22Rv1 (cell line): ENCODE data around the gene FKBP11.

Experiments
- ZFX ChIP-seq: fragments of 450-650 bp; IDR thresholded peaks from 2 replicates; pipeline ENCODE4 v1.6.1; 2017; ENCODE audit warnings: antibody characterized with exemption, borderline replicate concordance
- TF ChIP-seq, protein P1 (sequence below): fragments of 450-650 bp; IDR thresholded peaks from 2 replicates; pipeline ENCODE4 v1.5.1; 2017; ENCODE audit warnings: mild to moderate bottlenecking

DNA sequence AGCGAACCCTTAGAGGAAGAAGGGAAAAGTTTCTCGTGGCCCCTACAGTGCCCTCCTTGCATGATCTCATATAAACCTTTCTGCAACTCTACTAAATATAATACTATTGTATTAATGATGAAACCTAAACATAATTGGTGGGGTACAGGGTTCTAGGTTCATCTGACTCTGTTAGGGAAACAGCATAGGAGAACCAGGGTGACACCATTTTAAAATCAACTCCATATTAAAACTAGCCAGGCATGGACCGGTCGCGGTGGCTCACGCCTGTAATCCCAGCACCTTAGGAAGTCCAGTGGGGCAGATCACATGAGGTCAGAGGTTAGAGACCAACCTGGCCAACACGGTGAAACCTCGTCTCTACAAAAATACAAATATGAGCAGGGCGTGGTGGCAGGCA is 44.6 kb downstream of the FKBP11 start:
- TF ChIP-seq, protein P1, sequence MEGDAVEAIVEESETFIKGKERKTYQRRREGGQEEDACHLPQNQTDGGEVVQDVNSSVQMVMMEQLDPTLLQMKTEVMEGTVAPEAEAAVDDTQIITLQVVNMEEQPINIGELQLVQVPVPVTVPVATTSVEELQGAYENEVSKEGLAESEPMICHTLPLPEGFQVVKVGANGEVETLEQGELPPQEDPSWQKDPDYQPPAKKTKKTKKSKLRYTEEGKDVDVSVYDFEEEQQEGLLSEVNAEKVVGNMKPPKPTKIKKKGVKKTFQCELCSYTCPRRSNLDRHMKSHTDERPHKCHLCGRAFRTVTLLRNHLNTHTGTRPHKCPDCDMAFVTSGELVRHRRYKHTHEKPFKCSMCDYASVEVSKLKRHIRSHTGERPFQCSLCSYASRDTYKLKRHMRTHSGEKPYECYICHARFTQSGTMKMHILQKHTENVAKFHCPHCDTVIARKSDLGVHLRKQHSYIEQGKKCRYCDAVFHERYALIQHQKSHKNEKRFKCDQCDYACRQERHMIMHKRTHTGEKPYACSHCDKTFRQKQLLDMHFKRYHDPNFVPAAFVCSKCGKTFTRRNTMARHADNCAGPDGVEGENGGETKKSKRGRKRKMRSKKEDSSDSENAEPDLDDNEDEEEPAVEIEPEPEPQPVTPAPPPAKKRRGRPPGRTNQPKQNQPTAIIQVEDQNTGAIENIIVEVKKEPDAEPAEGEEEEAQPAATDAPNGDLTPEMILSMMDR, result no peak
- no peak for TF ChIP-seq ZFX
